ENCODE results near the gene EVA1C.
A peak's percentile ranks its signal among the peaks of the same experiment; 100 is the strongest.
"Not testable (repeated sequence)": the region's sequence is repeated elsewhere in the genome, so short reads cannot be mapped to it uniquely, and the experiment has no call there.

The EVA1C gene

GRCh38 chr21:32506411-32506965 lies 94.0 kb downstream of the EVA1C start:
- not testable (repeated sequence) for DNase-seq

- no peak for DNase-seq
These were observed 94.9 kb downstream of the EVA1C start for GRCh38 chr21:32507342-32507919.

- DNase-seq: not testable (repeated sequence)
These were observed 95.5 kb downstream of the EVA1C start for GRCh38 chr21:32508036-32508435.

GRCh38 chr21:32508558-32508957 lies 96.1 kb downstream of the EVA1C start:
- no peak for DNase-seq

GRCh38 chr21:32508975-32509374 lies 96.5 kb downstream of the EVA1C start:
- DNase-seq: not testable (repeated sequence)

- no peak for DNase-seq
These were observed 102.0 kb downstream of the EVA1C start for GRCh38 chr21:32514275-32515055.

- DNase-seq: no peak
These were observed 103.4 kb downstream of the EVA1C start for GRCh38 chr21:32515874-32516273.

GRCh38 chr21:32516756-32517649 lies 104.5 kb downstream of the EVA1C start:
- DNase-seq: no peak

- no peak for DNase-seq
These were observed 107.7 kb downstream of the EVA1C start for GRCh38 chr21:32519945-32520874.

GRCh38 chr21:32520875-32521735 lies 108.6 kb downstream of the EVA1C start:
- DNase-seq: no peak

- DNase-seq: no peak
These were observed 109.3 kb downstream of the EVA1C start for GRCh38 chr21:32521736-32522355.

- no peak for DNase-seq
These were observed 111.0 kb downstream of the EVA1C start for GRCh38 chr21:32523463-32523862.

GRCh38 chr21:32523988-32524719 lies 111.6 kb downstream of the EVA1C start:
- DNase-seq: no peak

GRCh38 chr21:32525282-32525681 lies 112.8 kb downstream of the EVA1C start:
- no peak for DNase-seq

- DNase-seq: no peak
These were observed 117.2 kb downstream of the EVA1C start for GRCh38 chr21:32529679-32530078.

- DNase-seq: not testable (repeated sequence)
These were observed 118.3 kb downstream of the EVA1C start for GRCh38 chr21:32530809-32531208.

GRCh38 chr21:32531561-32531960 lies 119.1 kb downstream of the EVA1C start:
- DNase-seq: not testable (repeated sequence)

- DNase-seq: peak in 1 of 2 experiments; percentile 1
These were observed 120.1 kb downstream of the EVA1C start for GRCh38 chr21:32532636-32533035.

GRCh38 chr21:32533053-32533452 lies 120.5 kb downstream of the EVA1C start:
- peak in 1 of 2 experiments; percentile 5 for DNase-seq

- DNase-seq: peak in 1 of 2 experiments; percentile 6
These were observed 121.1 kb downstream of the EVA1C start for GRCh38 chr21:32533611-32534010.

All from activated T-cell treated with anti-CD3 and anti-CD28 coated beads, Interleukin-2, amount 50 U/mL, for 48 hours (primary cell).